NCI-H1105 treated with DMSO at 0.1 percent for 48 hours (cell line): ENCODE results near the gene CRLF1.
A peak's percentile ranks its signal among the peaks of the same experiment; 100 is the strongest.

Experiments used
- DNase-seq: peaks from one replicate; lab custom pipeline; 2025; lab: John Stamatoyannopoulos, UW

Gene CRLF1

DNA sequence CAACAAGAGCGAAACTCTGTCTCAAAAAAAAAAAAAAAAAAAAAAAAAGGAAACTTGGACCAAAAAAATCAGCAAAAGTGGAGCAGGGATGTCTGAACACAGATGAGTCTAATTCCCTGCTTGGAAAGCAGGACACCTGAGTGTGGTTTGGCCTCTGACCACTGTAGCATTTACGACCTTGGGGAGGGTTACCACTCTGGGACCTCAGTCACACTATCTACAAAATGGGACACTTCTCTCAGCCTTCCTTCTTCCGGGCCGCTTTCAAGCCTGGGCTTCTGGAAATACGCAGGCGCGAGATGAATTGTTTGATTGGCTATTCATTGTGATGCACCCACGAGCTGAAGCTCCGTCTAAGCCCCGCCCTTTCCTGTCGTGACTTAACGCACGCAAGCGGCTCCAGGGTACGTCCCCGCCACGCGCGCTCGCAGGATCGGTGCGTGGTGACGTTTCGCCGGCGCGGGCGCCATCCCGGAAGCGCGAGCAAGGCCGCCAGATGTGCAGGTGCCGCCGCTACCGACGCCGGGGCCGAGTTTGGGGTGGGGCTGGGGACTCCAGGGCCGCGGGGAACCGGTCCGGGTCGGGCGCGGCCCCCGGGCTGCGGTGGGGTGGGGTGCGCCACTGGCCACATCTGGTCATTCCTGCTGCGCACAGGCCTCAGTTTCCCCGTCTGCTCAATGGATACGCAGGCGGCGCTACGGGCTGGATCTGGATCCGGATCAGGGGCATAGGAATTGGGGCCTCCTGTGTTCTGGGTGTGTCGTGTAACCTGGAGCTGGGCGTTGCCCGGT, 49.0 kb downstream of the CRLF1 start, which contains the start of gene KXD1:
KXD1 (plus strand) TSS at position 460 of the 791 bp plus-strand sequence. CDS start 4,187 bp downstream, outside the sequence.
- peak; percentile 99 for DNase-seq

DNA sequence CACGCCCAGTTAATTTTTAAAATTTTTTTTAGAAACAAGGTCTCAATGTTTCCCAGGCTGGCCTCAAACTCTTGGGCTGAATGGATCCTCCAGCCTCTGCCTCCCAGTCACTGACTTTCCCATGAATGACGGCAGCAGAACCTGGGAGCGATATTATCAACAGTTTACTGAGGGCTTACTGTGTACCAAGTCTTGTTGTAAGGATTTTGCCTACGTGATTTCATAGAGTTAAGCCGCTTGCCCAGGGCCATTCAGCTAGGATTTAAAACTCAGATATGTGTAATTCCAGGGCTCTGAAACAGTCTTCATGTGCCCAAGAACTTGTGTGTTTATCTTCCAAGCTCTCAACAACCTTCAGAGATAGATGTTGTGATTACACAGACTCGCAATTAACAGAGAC, 55.0 kb downstream of the CRLF1 start:
- no peak for DNase-seq

DNA sequence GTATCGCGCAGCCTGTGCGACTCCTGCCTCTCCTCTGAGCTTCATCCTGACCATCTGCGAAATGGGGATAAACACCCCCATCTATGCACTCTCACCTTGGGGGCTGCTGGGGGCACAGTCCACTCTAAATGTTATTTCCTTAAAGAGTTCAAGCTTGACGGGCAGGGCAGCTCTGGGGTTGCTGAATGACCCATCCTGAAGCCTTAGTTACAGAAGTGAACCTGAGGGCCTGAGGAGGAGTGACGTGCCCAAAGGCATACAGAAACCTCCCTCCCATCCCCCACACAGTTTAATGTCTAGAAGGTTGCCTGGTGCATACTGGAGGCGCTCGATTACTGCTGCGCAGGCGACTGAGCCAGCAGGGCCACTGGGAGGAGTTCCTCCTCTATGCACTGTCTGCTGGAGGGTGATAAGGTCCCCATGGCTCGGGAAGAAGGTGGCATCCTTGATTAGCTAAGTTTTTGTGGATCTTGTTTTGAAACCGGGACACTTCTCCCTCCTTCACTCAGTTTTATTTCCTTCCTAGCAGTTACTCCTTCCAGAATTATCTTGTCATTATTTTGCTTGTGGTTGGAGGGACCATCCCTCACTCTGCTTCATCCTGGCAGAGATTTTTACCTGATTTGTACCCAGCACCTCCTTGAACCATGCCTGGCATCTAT, 62.7 kb downstream of the CRLF1 start:
- no peak for DNase-seq
